ENCODE data around the gene DDX25.

Gene DDX25

GRCh38 chr11:125950696-125951651, 46.7 kb downstream of the DDX25 start:
- no peak for DNase-seq (ENCODE audit: low read depth, low spot score)

- no peak for DNase-seq (ENCODE audit: low read depth, low spot score)
Observed at GRCh38 chr11:125951731-125952130, 47.4 kb downstream of the DDX25 start.

GRCh38 chr11:125952559-125952958, 48.3 kb downstream of the DDX25 start:
- DNase-seq (ENCODE audit: low read depth, low spot score) = no peak

GRCh38 chr11:125952973-125953372, 48.7 kb downstream of the DDX25 start:
- DNase-seq (ENCODE audit: low read depth, low spot score) = no peak

- DNase-seq (ENCODE audit: low read depth, low spot score) = no peak
Observed at GRCh38 chr11:125953401-125953935, 49.2 kb downstream of the DDX25 start.

- no peak for DNase-seq (ENCODE audit: low read depth, low spot score)
Observed at GRCh38 chr11:125954123-125954944, 50.0 kb downstream of the DDX25 start.

GRCh38 chr11:125954945-125955640, 50.8 kb downstream of the DDX25 start:
- DNase-seq (ENCODE audit: low read depth, low spot score) = no peak

GRCh38 chr11:125955856-125956255, 51.5 kb downstream of the DDX25 start:
- DNase-seq (ENCODE audit: low read depth, low spot score) = no peak

- DNase-seq (ENCODE audit: low read depth, low spot score) = peak; percentile 75
Observed at GRCh38 chr11:125956391-125957134, 52.3 kb downstream of the DDX25 start.

GRCh38 chr11:125957618-125958332, 53.5 kb downstream of the DDX25 start:
- no peak for DNase-seq (ENCODE audit: low read depth, low spot score)

- no peak for DNase-seq (ENCODE audit: low read depth, low spot score)
Observed at GRCh38 chr11:125958872-125959400, 54.6 kb downstream of the DDX25 start.

- DNase-seq (ENCODE audit: low read depth, low spot score) = no peak
Observed at GRCh38 chr11:125959511-125959910, 55.2 kb downstream of the DDX25 start.

GRCh38 chr11:125959931-125960330, 55.6 kb downstream of the DDX25 start:
- no peak for DNase-seq (ENCODE audit: low read depth, low spot score)

- DNase-seq (ENCODE audit: low read depth, low spot score) = no peak
Observed at GRCh38 chr11:125960771-125961170, 56.5 kb downstream of the DDX25 start.

- DNase-seq (ENCODE audit: low read depth, low spot score) = no peak
Observed at GRCh38 chr11:125967515-125967914, 63.2 kb downstream of the DDX25 start.

- DNase-seq (ENCODE audit: low read depth, low spot score) = no peak
Observed at GRCh38 chr11:125968354-125968753, 64.0 kb downstream of the DDX25 start.

GRCh38 chr11:125971618-125972017, 67.3 kb downstream of the DDX25 start:
- DNase-seq (ENCODE audit: low read depth, low spot score) = no peak

- no peak for DNase-seq (ENCODE audit: low read depth, low spot score)
Observed at GRCh38 chr11:125974284-125974683, 70.0 kb downstream of the DDX25 start.

GRCh38 chr11:125975634-125976033, 71.3 kb downstream of the DDX25 start:
- no peak for DNase-seq (ENCODE audit: low read depth, low spot score)

GRCh38 chr11:125976156-125976555, 71.8 kb downstream of the DDX25 start:
- DNase-seq (ENCODE audit: low read depth, low spot score) = no peak
